ENCODE results near the gene DLG2.

Gene DLG2

DNA sequence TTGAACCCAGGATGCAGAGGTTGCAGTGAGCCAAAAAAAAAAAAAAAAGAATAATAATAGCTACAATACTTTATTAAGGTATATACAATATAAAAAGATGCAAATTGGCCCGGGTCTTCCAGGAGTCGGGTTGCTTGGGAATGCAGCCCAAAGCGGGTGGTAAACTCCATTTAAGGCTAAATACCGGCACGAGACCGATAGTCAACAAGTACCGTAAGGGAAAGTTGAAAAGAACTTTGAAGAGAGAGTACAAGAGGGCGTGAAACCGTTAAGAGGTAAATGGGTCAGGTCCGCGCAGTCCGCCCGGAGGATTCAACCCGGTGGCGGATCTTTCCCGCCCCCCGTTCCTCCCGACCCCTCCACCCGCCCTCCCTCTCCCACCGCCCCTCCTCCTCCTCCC lies 143.3 kb downstream of the DLG2 start:
- no peak for TF ChIP-seq CTCF (IDR thresholded peaks at IDR 0.05)

DNA sequence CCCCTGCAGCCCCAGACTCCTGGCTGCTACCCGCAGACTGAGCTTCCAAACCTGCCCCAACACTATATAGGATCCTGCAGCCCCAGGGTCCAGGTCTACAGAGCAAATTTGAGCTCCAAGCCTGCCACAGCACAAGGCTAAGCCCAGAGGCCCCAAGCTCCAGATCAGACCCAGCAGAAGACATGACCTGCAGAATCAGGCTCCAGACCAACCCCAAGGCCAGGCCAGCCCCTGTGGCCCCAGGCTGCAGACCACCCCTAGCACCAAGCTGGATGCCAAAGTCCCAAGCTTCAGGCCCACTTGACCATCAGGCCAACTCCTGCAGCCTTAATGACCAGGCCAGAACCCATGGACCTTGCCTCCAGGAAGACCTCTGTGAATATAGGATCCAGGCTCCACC lies 145.3 kb downstream of the DLG2 start:
- TF ChIP-seq CTCF (IDR thresholded peaks at IDR 0.05) = no peak

- no peak for TF ChIP-seq CTCF (IDR thresholded peaks at IDR 0.05)
These were observed 151.3 kb downstream of the DLG2 start for GRCh38 chr11:85475660-85476517.

DNA sequence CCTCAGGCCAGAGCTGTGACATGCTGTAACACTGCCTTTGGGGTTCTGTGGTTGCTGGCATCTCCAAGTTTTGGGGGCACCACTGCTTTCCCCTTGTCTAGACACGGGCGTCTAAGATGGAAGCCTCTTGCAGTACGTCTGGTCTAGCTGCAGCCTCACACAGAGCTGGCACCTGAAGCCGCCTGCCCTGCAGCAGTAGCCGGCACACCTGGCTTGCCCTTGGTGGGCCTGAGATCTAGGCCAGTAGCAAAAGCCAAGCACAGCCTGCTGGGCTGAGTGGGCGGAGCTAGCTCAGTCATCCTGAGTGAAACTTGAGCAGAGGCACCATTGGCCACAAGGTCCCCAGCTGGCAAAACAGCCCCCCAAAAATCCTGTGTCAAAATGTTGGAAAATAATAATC lies 154.2 kb downstream of the DLG2 start:
- TF ChIP-seq CTCF (IDR thresholded peaks at IDR 0.05) = no peak

GRCh38 chr11:85464283-85464682 lies 162.9 kb downstream of the DLG2 start:
- no peak for TF ChIP-seq CTCF (IDR thresholded peaks at IDR 0.05)

- TF ChIP-seq CTCF (IDR thresholded peaks at IDR 0.05) = no peak
These were observed 167.8 kb downstream of the DLG2 start for GRCh38 chr11:85459304-85459703.

- TF ChIP-seq CTCF (IDR thresholded peaks at IDR 0.05) = no peak
These were observed 182.7 kb downstream of the DLG2 start for GRCh38 chr11:85444479-85444878.

Measured in LNCAP (cell line).